Lower leg skin (tissue), 4 donors: Measurements from ENCODE around the gene MTERF1. TPM values are rescaled to one million over a fixed set of nuclear protein-coding genes. Genes with fewer than 3 reads are reported as not detected.
"Not testable (repeated sequence)": the region's sequence is repeated elsewhere in the genome, so short reads cannot be mapped to it uniquely, and the experiment has no call there.

Experiments
- DNase-seq, 2 donors: peaks; one replicate each; pipeline ENCODE4 v3.0.0-alpha.2; 2019; ENCODE audit warnings: low spot score in 2 of 2
- H3K4me3 ChIP-seq: fragments of 200-600 bp; sonication (generic); 2 replicates; pipeline ENCODE4 v1.5.1; 2017; ENCODE audit warnings: mild to moderate bottlenecking, low read depth; ENCODE audit not compliant: poor library complexity, severe bottlenecking
- CTCF ChIP-seq, 3 donors: fragments of 450-650 bp; IDR thresholded peaks; one replicate each; pipeline ENCODE4 v1.5.1; 2016; ENCODE audit warnings: antibody characterized with exemption in 3 of 3, mild to moderate bottlenecking in 3 of 3, moderate library complexity in 2 of 3
- POLR2A ChIP-seq, 2 donors: fragments of 450-650 bp; IDR thresholded peaks; one replicate each; pipeline ENCODE4 v1.6.1; 2016 to 2017; ENCODE audit warnings: antibody characterized with exemption in 2 of 2, mild to moderate bottlenecking in 1 of 2, moderate library complexity in 1 of 2
- WGBS, 2 donors: methylation state at CpG; one replicate each; pipeline ENCODE4 v1.1.5; 2018; 5-methylcytosine and 5-hydroxymethylcytosine counted together
- intact Hi-C: fragments of 100-400 bp; cut with DNase I; formaldehyde crosslinking; loops from one replicate; pipeline ENCODE4 v1.15.0; 2023; ENCODE audit warnings: low total_unique reads
- total RNA-seq, 4 donors: library from RNA; depleted of rRNA; stranded (reverse); fragments of >200 nt; gene quantifications; one replicate each; pipeline ENCODE4 v1.1.0, GENCODE V29; 2016

Gene MTERF1
- total RNA-seq, 4 donors from 2014 or later, result 4.7 to 10.7 (median 6.5) TPM

- H3K4me3 ChIP-seq, result no peak overlapping the region
- TF ChIP-seq POLR2A (IDR thresholded peaks at IDR 0.05), result no peak
- TF ChIP-seq CTCF (IDR thresholded peaks at IDR 0.05), result no peak
- intact Hi-C loops, result no loop called here
- DNase-seq, result no peak
- WGBS, 2 donors, result 81 to 85% methylated on average over 1 of the region's 1 CpG
These were observed 19.1 kb upstream of the MTERF1 start for GRCh38 chr7:91899563-91899962.

- WGBS, 2 donors, result 60 to 63% methylated on average over 10 of the region's 10 CpGs
- H3K4me3 ChIP-seq, result no peak overlapping the region
- no peak for TF ChIP-seq POLR2A (IDR thresholded peaks at IDR 0.05)
- TF ChIP-seq CTCF (IDR thresholded peaks at IDR 0.05), result no peak
- intact Hi-C loops, result no loop called here
- no peak for DNase-seq
These were observed 17.9 kb upstream of the MTERF1 start for GRCh38 chr7:91898240-91898992.

GRCh38 chr7:91894781-91895480 is 14.4 kb upstream of the MTERF1 start:
- TF ChIP-seq CTCF (IDR thresholded peaks at IDR 0.05), result no peak
- no peak overlapping the region for H3K4me3 ChIP-seq
- 73 to 92% methylated on average over 1 of the region's 1 CpG for WGBS, 2 donors
- no peak for DNase-seq
- intact Hi-C loops, result no loop called here

- intact Hi-C loops, H3K4me3 ChIP-seq, DNase-seq: not testable (repeated sequence)
- 93 to 94% methylated on average over 5 of the region's 5 CpGs for WGBS, 2 donors
These were observed 13.2 kb upstream of the MTERF1 start for GRCh38 chr7:91893699-91894098.

- WGBS, 2 donors, result 32 to 33% methylated on average over 2 of the region's 2 CpGs
- TF ChIP-seq POLR2A (IDR thresholded peaks at IDR 0.05) (no peak), CTCF (IDR thresholded peaks at IDR 0.05) (no peak)
- intact Hi-C loops, result no loop called here
- H3K4me3 ChIP-seq, result no peak overlapping the region
- no peak for DNase-seq
These were observed 12.4 kb upstream of the MTERF1 start for GRCh38 chr7:91892821-91893340.

- H3K4me3 ChIP-seq, result no peak overlapping the region
- WGBS, 2 donors, result 36 to 56% methylated on average over 3 of the region's 3 CpGs
- DNase-seq, result no peak
- intact Hi-C loops, result no loop called here
- no peak for TF ChIP-seq POLR2A (IDR thresholded peaks at IDR 0.05)
- TF ChIP-seq CTCF (IDR thresholded peaks at IDR 0.05), result no peak
These were observed 11.7 kb upstream of the MTERF1 start for GRCh38 chr7:91892099-91892705.

GRCh38 chr7:91888271-91889175 is 8.0 kb upstream of the MTERF1 start:
- H3K4me3 ChIP-seq, DNase-seq, intact Hi-C loops: not testable (repeated sequence)
- 93 to 97% methylated on average over 19 to 41 of the region's 60 CpGs for WGBS, 2 donors
